ENCODE data around the gene CFAP100.

CFAP100 gene

GRCh38 chr3:126464997-126465396 is 70.3 kb downstream of the CFAP100 start:
- H3K4me2 ChIP-seq (ENCODE audit: low read length): no peak overlapping the region
- no peak overlapping the region for H3K27ac ChIP-seq (ENCODE audit: low read length)
- no peaks in the 10 kb centered on the region; the same call in 1 of the 2 replicates for H4K20me1 ChIP-seq (ENCODE audit: insufficient read depth, low read length)
- no peak overlapping the region for H2AFZ ChIP-seq (ENCODE audit: low read depth, low read length)
- H3K9me3 ChIP-seq (ENCODE audit: insufficient read depth, low read length): no peaks in the 10 kb centered on the region
- no peaks in the 10 kb centered on the region for H3K27me3 ChIP-seq (ENCODE audit: low read depth, low read length)
- no peaks in the 10 kb centered on the region for H3K4me1 ChIP-seq (ENCODE audit: low read length)
- TF ChIP-seq EZH2phosphoT487 (IDR thresholded peaks at IDR 0.05; ENCODE audit: low read depth) (no peak), CTCF (IDR thresholded peaks at IDR 0.05; ENCODE audit: low read depth, low read length) (no peak)
- H3K9ac ChIP-seq (ENCODE audit: low read length): no peak overlapping the region
- peaks cover 16% of the 10 kb centered on the region; the same call in 1 of the 2 replicates for H3K79me2 ChIP-seq (ENCODE audit: low read length)
- peaks cover 69% of the 10 kb centered on the region for H3K36me3 ChIP-seq (replicated peaks; ENCODE audit: low read depth, low read length)
- H3K4me3 ChIP-seq (ENCODE audit: low read length): no peak overlapping the region

- TF ChIP-seq CTCF (IDR thresholded peaks at IDR 0.05; ENCODE audit: low read depth, low read length): no peak
- TF ChIP-seq EZH2phosphoT487 (IDR thresholded peaks at IDR 0.05; ENCODE audit: low read depth): no peak
- H3K27me3 ChIP-seq (ENCODE audit: low read depth, low read length): no peaks in the 10 kb centered on the region
- no peak overlapping the region for H3K4me3 ChIP-seq (ENCODE audit: low read length)
- peaks cover 70% of the 10 kb centered on the region for H3K36me3 ChIP-seq (replicated peaks; ENCODE audit: low read depth, low read length)
- no peak overlapping the region for H3K27ac ChIP-seq (ENCODE audit: low read length)
- no peaks in the 10 kb centered on the region for H3K9me3 ChIP-seq (ENCODE audit: insufficient read depth, low read length)
- no peak overlapping the region for H3K9ac ChIP-seq (ENCODE audit: low read length)
- no peak overlapping the region for H3K4me2 ChIP-seq (ENCODE audit: low read length)
- H3K4me1 ChIP-seq (ENCODE audit: low read length): no peaks in the 10 kb centered on the region
- H4K20me1 ChIP-seq (ENCODE audit: insufficient read depth, low read length): no peaks in the 10 kb centered on the region; the same call in 1 of the 2 replicates
- H2AFZ ChIP-seq (ENCODE audit: low read depth, low read length): no peak overlapping the region
- peaks cover 18% of the 10 kb centered on the region; the same call in 1 of the 2 replicates for H3K79me2 ChIP-seq (ENCODE audit: low read length)
Measured at GRCh38 chr3:126465928-126466544, 71.3 kb downstream of the CFAP100 start.

GRCh38 chr3:126466886-126467610 is 72.3 kb downstream of the CFAP100 start:
- Histone ChIP-seq H3K27me3 (ENCODE audit: low read depth, low read length) (no peaks in the 10 kb centered on the region), H3K4me1 (ENCODE audit: low read length) (no peaks in the 10 kb centered on the region), H4K20me1 (ENCODE audit: insufficient read depth, low read length) (peaks cover 3% of the 10 kb centered on the region), H2AFZ (ENCODE audit: low read depth, low read length) (no peak overlapping the region), H3K27ac (ENCODE audit: low read length) (no peak overlapping the region), H3K4me3 (ENCODE audit: low read length) (no peak overlapping the region), H3K9ac (ENCODE audit: low read length) (no peak overlapping the region), H3K4me2 (ENCODE audit: low read length) (no peak overlapping the region), H3K36me3 (replicated peaks; ENCODE audit: low read depth, low read length) (peaks cover 68% of the 10 kb centered on the region), H3K79me2 (ENCODE audit: low read length) (peaks cover 26% of the 10 kb centered on the region), H3K9me3 (ENCODE audit: insufficient read depth, low read length) (no peaks in the 10 kb centered on the region)
- TF ChIP-seq CTCF (IDR thresholded peaks at IDR 0.05; ENCODE audit: low read depth, low read length): no peak
- TF ChIP-seq EZH2phosphoT487 (IDR thresholded peaks at IDR 0.05; ENCODE audit: low read depth): no peak

- Histone ChIP-seq H3K4me2 (ENCODE audit: low read length) (no peak overlapping the region), H3K9ac (ENCODE audit: low read length) (no peak overlapping the region), H3K9me3 (ENCODE audit: insufficient read depth, low read length) (no peaks in the 10 kb centered on the region), H3K4me3 (ENCODE audit: low read length) (no peak overlapping the region), H3K27me3 (ENCODE audit: low read depth, low read length) (no peaks in the 10 kb centered on the region), H3K36me3 (replicated peaks; ENCODE audit: low read depth, low read length) (peaks cover 68% of the 10 kb centered on the region), H4K20me1 (ENCODE audit: insufficient read depth, low read length) (peaks cover 8% of the 10 kb centered on the region), H2AFZ (ENCODE audit: low read depth, low read length) (no peak overlapping the region), H3K27ac (ENCODE audit: low read length) (no peak overlapping the region), H3K79me2 (ENCODE audit: low read length) (peaks cover 31% of the 10 kb centered on the region), H3K4me1 (ENCODE audit: low read length) (no peaks in the 10 kb centered on the region; the same call in 1 of the 2 replicates)
- TF ChIP-seq EZH2phosphoT487 (IDR thresholded peaks at IDR 0.05; ENCODE audit: low read depth) (no peak), CTCF (IDR thresholded peaks at IDR 0.05; ENCODE audit: low read depth, low read length) (no peak)
Measured at GRCh38 chr3:126467611-126467955, 72.9 kb downstream of the CFAP100 start.
